K562 (cell line): Measurements from ENCODE around the gene SPIC. TPM values are rescaled to one million over a fixed set of nuclear protein-coding genes. Genes with fewer than 3 reads are reported as not detected.

Experiments
- ATAC-seq: fragments of 200-7000 bp; cut with Tn5 transposase; 3 replicates; pipeline ENCODE4 v1.9.1; 2020; ENCODE audit warnings: moderate library complexity
- BruUV-seq: library from RNA; stranded (reverse); fragments of 400-500 nt; replicated peaks from 2 replicates; lab custom pipeline; 2021; lab: Mats Ljungman, UMichigan
- CTCF ChIA-PET: fragments of 300-600 bp; formaldehyde crosslinking; extraction: SDS; loops from one replicate; lab custom pipeline; 2021; ENCODE audit warnings: low intra/inter-chr PET ratio; lab: Yijun Ruan, JAX
- POLR2A ChIA-PET: fragments of 300-600, 350-650 bp; sonication (Branson Sonifier 250); formaldehyde crosslinking; extraction: SDS; loops from one replicate; lab custom pipeline; 2021; ENCODE audit warnings: antibody characterized with exemption, inconsistent platforms; lab: Yijun Ruan, JAX
- DNase-seq, 4 experiments: peaks; one replicate each; pipeline versions ENCODE4 v3.0.0 to v3.0.0-alpha.2; 2011 to 2018; ENCODE audit warnings: low spot score in 3 of 4, mixed read lengths in 3 of 4; ENCODE audit errors: extremely low read depth in 1 of 4
- FAIRE-seq: peaks from 2 replicates; lab custom pipeline; 2011; peaks lifted over from hg19 to GRCh38; lab: Jason Lieb, UNC
- H2AFZ ChIP-seq: 2 replicates; pipeline ENCODE4 v1.6.0; 2011; ENCODE audit warnings: low read depth, low read length, control low read depth, inconsistent platforms
- H3K27ac ChIP-seq: fragments of 200-600 bp; 3 replicates; pipeline ENCODE4 v1.8.0; 2011; ENCODE audit warnings: low read depth, mild to moderate bottlenecking, control low read depth, inconsistent platforms, low read length, moderate library complexity, mixed read lengths; ENCODE audit errors: extremely low read depth
- H3K27me3 ChIP-seq, 2 experiments: fragments of 300-600 bp in 1 of 2; 2 replicates in 1 of 2; 3 replicates in 1 of 2; pipeline versions ENCODE4 v1.6.0 to v1.8.0; 2011; ENCODE audit warnings: inconsistent platforms in 2 of 2, low read length in 2 of 2, mild to moderate bottlenecking in 1 of 2, mixed read lengths in 1 of 2, moderate library complexity in 1 of 2; ENCODE audit not compliant: control insufficient read depth in 2 of 2, insufficient read depth in 2 of 2
- H3K36me3 ChIP-seq: fragments of 300-600 bp; 3 replicates; pipeline ENCODE4 v1.8.0; 2011; ENCODE audit warnings: mild to moderate bottlenecking, low read length, inconsistent platforms; ENCODE audit not compliant: control insufficient read depth, insufficient read depth
- H3K4me1 ChIP-seq, 2 experiments: fragments of 200-600 bp in 1 of 2; replicated peaks in 1 of 2; 2 replicates in 1 of 2; 3 replicates in 1 of 2; pipeline versions ENCODE4 v1.5.1 to v1.8.0; 2011; ENCODE audit warnings: inconsistent platforms in 2 of 2, low read length in 2 of 2, mild to moderate bottlenecking in 1 of 2, mixed read lengths in 1 of 2, moderate library complexity in 1 of 2; ENCODE audit not compliant: control insufficient read depth in 2 of 2, insufficient read depth in 2 of 2
- H3K4me2 ChIP-seq: 2 replicates; pipeline ENCODE4 v1.6.1; 2011; ENCODE audit warnings: low read length, control low read depth, inconsistent platforms, mixed read lengths; ENCODE audit not compliant: insufficient read depth
- H3K4me3 ChIP-seq: fragments of 200-600 bp; sonication (generic), shearing (Covaris generic); 2 replicates; pipeline ENCODE4 v1.5.1; 2016; ENCODE audit warnings: control low read depth, inconsistent platforms
- H3K79me2 ChIP-seq: fragments of 200-600 bp; 3 replicates; pipeline ENCODE4 v1.8.0; 2011; ENCODE audit warnings: low read length, inconsistent platforms; ENCODE audit not compliant: control insufficient read depth, insufficient read depth
- H3K9ac ChIP-seq, 2 experiments: 2 replicates each; pipeline versions ENCODE4 v1.6.0 to v1.6.1; 2011; ENCODE audit warnings: low read depth in 2 of 2, low read length in 2 of 2, control low read depth in 1 of 2, inconsistent platforms in 1 of 2, mild to moderate bottlenecking in 1 of 2, mixed read lengths in 1 of 2; ENCODE audit not compliant: insufficient read depth in 1 of 2
- H3K9me1 ChIP-seq: one replicate; pipeline ENCODE4 v1.6.0; 2011; ENCODE audit warnings: inconsistent platforms, mild to moderate bottlenecking, low read length, moderate library complexity; ENCODE audit not compliant: control insufficient read depth, insufficient read depth
- H3K9me3 ChIP-seq: replicated peaks from 2 replicates; pipeline ENCODE4 v1.5.1; 2011; ENCODE audit warnings: low read depth, low read length, inconsistent platforms; ENCODE audit not compliant: control insufficient read depth, insufficient read depth
- H4K20me1 ChIP-seq: replicated peaks from 2 replicates; pipeline ENCODE4 v1.6.1; 2011; ENCODE audit warnings: low read length, inconsistent platforms, mixed read lengths; ENCODE audit not compliant: control insufficient read depth, insufficient read depth
- CLOCK ChIP-seq: fragments of 250-450 bp; sonication (Bioruptor Pico); IDR thresholded peaks from 2 replicates; pipeline ENCODE4 v1.4.0; 2020; ENCODE audit warnings: mild to moderate bottlenecking, moderate library complexity, borderline replicate concordance
- GTF2B ChIP-seq: IDR thresholded peaks from 2 replicates; pipeline ENCODE4 v1.6.1; 2011; ENCODE audit not compliant: insufficient read length; ENCODE audit errors: extremely low read depth
- HNRNPL ChIP-seq: fragments of 200-400 bp; formaldehyde crosslinking; IDR thresholded peaks from 2 replicates; pipeline ENCODE4 v1.6.1; 2017; ENCODE audit warnings: low read depth, mild to moderate bottlenecking, low read length
- JUND ChIP-seq, 2 experiments: IDR thresholded peaks; 2 replicates in 1 of 2; 3 replicates in 1 of 2; pipeline ENCODE4 v1.6.1; 2011; ENCODE audit warnings: borderline replicate concordance in 2 of 2, low read depth in 2 of 2, low read length in 2 of 2, improper control_type of control experiment in 1 of 2, missing biosample characterization in 1 of 2, missing genetic modification characterization in 1 of 2, missing genetic modification reagents in 1 of 2
- NRF1 ChIP-seq, 2 experiments: fragments of 450-650 bp; IDR thresholded peaks in 1 of 2; conservative IDR thresholded peaks in 1 of 2; 2 replicates each; pipeline ENCODE4 v1.6.1; 2014; ENCODE audit warnings: mild to moderate bottlenecking in 2 of 2
- PHF20 ChIP-seq: fragments of 450-650 bp; IDR thresholded peaks from 2 replicates; pipeline ENCODE4 v1.6.1; 2018; ENCODE audit not compliant: partially characterized antibody
- RERE ChIP-seq: sonication (generic); formaldehyde crosslinking; IDR thresholded peaks from 2 replicates; pipeline ENCODE4 v1.8.0; 2023; ENCODE audit warnings: missing genetic modification reagents, mild to moderate bottlenecking, borderline replicate concordance
- SAP30 ChIP-seq: fragments of 200-600 bp; sonication (generic); IDR thresholded peaks from 2 replicates; pipeline ENCODE4 v1.6.1; 2012; ENCODE audit warnings: borderline replicate concordance, low read depth, mild to moderate bottlenecking, moderate library complexity, low read length, control low read depth, inconsistent platforms; ENCODE audit not compliant: insufficient read depth, poor library complexity, severe bottlenecking
- SOX6 ChIP-seq: fragments of 450-650 bp; IDR thresholded peaks from 2 replicates; pipeline ENCODE4 v1.6.1; 2014; ENCODE audit warnings: mild to moderate bottlenecking
- TAF1 ChIP-seq: IDR thresholded peaks from 2 replicates; pipeline ENCODE4 v1.6.1; 2011; ENCODE audit warnings: mild to moderate bottlenecking, low read length, moderate library complexity; ENCODE audit not compliant: insufficient read depth, control insufficient read depth, severe bottlenecking; ENCODE audit errors: extremely low read depth
- ZNF134 ChIP-seq: fragments of 250-450 bp; sonication (Bioruptor Pico); conservative IDR thresholded peaks from 2 replicates; pipeline ENCODE4 v1.4.0; 2020
- WGBS: fragments of 100-300 bp; shearing (Covaris generic); methylation state at CpG from one replicate; pipeline ENCODE4 v1.1.6; 2016; ENCODE audit warnings: low coverage, mixed read lengths; ENCODE audit not compliant: insufficient coverage; ENCODE audit errors: missing lambda C conversion rate; 5-methylcytosine and 5-hydroxymethylcytosine counted together
- in situ Hi-C: fragments of 300-500 bp; cut with MboI; formaldehyde crosslinking; loops from 4 replicates; pipeline ENCODE4 v1.15.0; 2018; ENCODE audit warnings: inconsistent platforms, mixed read lengths
- intact Hi-C: fragments of 100-400 bp; cut with micrococcal nuclease; formaldehyde crosslinking; loops from 2 replicates; pipeline ENCODE4 v1.14.2; 2022
- polyA plus RNA-seq, 8 experiments: library from polyadenylated mRNA; depleted of rRNA in 4 of 8; stranded (reverse) in 5 of 8; unstranded in 3 of 8; fragments of >200 nt; fragmentation: Nextera tagmentation in 2 of 8; fragmentation: Illumina TruSeq in 1 of 8; extraction: Ambion mirVana in 2 of 8; extraction: Trizol in 1 of 8; gene quantifications; 2 replicates each; pipeline versions ENCODE4 v1.2.1 to v1.2.3, GENCODE V29; 2011 to 2014; ENCODE audit warnings: inconsistent platforms in 1 of 8, missing spikeins in 1 of 8
- total RNA-seq, 7 experiments: library from RNA; depleted of rRNA in 6 of 7; stranded (reverse); fragments of >200 nt in 6 of 7; fragmentation: Illumina TruSeq in 2 of 7; extraction: Trizol in 2 of 7; gene quantifications; 2 replicates each; pipeline versions ENCODE4 v1.2.1 to v1.2.3, GENCODE V29; 2011 to 2021; ENCODE audit warnings: low replicate concordance in 1 of 7

Gene SPIC
- total and polyA plus RNA-seq, 9 of the 15 experiments (the other 6 are each of a cell fraction or from before 2014, with no cell fraction given): not detected

- H3K9me3 ChIP-seq: no peaks in the 10 kb centered on the region
- BruUV-seq: no TSS peak
- intact Hi-C loops: loop anchor here (10.0 kb wide), 1 partner anchor 257 kb away; no protein-coding TSS in a partner anchor
- TF ChIP-seq SOX6: no peak
- TF ChIP-seq NRF1 (conservative IDR thresholded peaks at IDR 0.05 in 1 of 2, IDR thresholded peaks at IDR 0.05 in 1 of 2): no peak
- no peak for TF ChIP-seq CLOCK (CRISPR knock-in tag)
- no peak for TF ChIP-seq TAF1
- TF ChIP-seq PHF20: no peak
- TF ChIP-seq JUND (IDR thresholded peaks at IDR 0.05; ENCODE audit: borderline replicate concordance, low read depth, low read length): no peak
- TF ChIP-seq JUND (tag; IDR thresholded peaks at IDR 0.05; ENCODE audit: borderline replicate concordance, low read depth, low read length): no peak
- TF ChIP-seq RERE (CRISPR knock-in tag): no peak
- no peak for TF ChIP-seq HNRNPL
- no peak for TF ChIP-seq SAP30
- no peak for TF ChIP-seq GTF2B
- no peak for TF ChIP-seq ZNF134 (CRISPR knock-in tag)
Observed at GRCh38 chr12:101498252-101498651, 23.1 kb downstream of the SPIC start.

More at GRCh38 chr12:101498252-101498651, 23.1 kb downstream of the SPIC start:
- no peak overlapping the region for H3K4me3 ChIP-seq
- no peaks in the 10 kb centered on the region; the same call in 1 of the 2 replicates for H4K20me1 ChIP-seq
- in situ Hi-C loops: no loop called here
- no peak for ATAC-seq
- 0% methylated on average over 3 of the region's 3 CpGs for WGBS
- no peaks in the 10 kb centered on the region for H3K79me2 ChIP-seq
- no peak overlapping the region for H3K9ac ChIP-seq
- FAIRE-seq: no peak
- ChIA-PET POLR2A (interaction anchor here (0.6 kb wide), 1 partner anchor 53 kb away, joined by 3 read pairs; no protein-coding TSS in a partner anchor), CTCF (no interaction called here)
- peaks cover 2 to 10% of the 10 kb centered on the region in 2 experiments; a peak in 2 of 5 replicates for H3K27me3 ChIP-seq
- no peak overlapping the region for H3K27ac ChIP-seq
- H3K36me3 ChIP-seq: no peaks in the 10 kb centered on the region
- no peak overlapping the region for H2AFZ ChIP-seq
- DNase-seq: no peak
- H3K4me1 ChIP-seq: no peaks in the 10 kb centered on the region
- no peaks in the 10 kb centered on the region for H3K9me1 ChIP-seq
- H3K4me2 ChIP-seq: no peak overlapping the region
